NCI-H187 (cell line): ENCODE data around the gene JDP2.

Experiments used
- DNase-seq, 2 experiments: peaks; one replicate each; lab custom pipeline; 2025; lab: John Stamatoyannopoulos, UW

The JDP2 gene

DNA sequence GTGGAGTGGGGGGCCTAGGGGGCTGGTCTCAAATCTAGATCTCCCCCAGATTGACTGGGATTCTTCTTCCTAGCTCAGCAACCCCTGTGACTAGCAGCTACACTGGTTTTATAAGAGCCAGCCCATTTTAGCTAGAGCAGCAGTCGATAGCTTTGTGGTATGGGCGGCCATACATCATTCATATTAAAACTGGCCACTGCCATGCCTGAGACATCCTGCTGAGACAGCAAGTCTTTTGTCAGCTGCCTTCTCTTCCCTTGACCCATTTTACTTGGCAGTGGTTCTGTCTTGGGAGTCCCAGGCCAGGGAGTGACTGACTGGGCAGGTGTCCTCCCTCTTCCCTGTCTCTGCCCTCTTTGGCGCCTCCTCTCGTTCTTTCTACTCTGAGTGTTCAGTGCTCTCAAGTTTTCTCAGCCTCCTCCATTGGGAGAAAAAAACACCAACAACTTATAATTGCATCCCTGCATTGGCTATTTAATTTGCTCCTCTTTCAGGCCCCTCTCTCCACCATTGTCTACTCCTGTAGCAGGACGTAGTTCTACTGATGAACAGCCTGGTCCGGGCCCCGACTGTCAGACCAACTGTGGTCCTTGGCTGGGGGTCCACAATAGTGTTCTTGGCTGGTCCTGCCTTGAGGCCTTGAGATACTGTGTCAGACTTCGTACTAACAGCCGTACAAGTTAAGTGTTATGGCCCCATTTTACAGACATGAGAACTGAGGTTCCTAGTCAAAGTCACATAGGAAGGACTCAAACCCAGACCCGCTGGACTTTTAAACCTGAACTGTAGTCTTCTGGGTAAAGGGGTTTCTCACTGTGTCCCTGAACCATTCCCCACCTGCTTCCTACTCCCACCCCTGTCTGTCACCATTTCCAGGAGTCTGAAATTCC, 18.3 kb upstream of the JDP2 start:
- DNase-seq, result peak; percentile 42 to 60

DNA sequence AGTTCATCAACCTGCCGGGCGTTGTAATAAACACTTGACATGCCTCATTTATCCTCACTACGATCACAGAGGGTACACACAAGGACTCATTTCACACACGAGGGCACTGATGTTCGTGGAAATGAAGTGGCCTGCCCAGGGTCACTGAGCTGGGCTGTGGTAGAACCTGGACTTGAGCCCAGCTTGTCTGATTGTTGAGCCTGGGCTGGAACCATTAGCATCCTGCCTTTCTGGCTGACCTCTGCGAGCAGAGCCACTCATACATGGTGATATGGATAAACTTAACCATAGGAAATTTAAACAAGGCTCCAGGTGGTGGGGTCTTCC, 16.6 kb upstream of the JDP2 start:
- peak; percentile 84 to 96 for DNase-seq

DNA sequence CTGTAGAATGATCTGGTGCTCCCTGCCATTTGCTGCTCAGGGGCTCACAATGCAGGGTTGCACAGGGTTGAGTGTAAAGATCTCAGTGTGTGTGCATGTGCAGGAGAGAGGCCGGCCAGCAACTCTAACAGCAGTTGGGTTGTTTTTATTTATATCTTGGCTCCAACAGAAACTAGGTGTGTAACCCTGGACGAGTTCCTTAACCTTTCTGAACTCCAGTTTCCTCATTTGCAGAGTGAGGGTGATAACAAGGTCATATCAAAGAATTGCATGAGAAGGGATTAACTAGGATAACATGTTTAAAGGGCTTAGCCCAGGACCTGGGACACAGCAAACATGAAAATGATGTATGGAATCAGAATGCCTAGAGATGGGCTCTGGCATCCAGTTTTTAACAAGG, 14.8 kb upstream of the JDP2 start:
- DNase-seq, result no peak

GRCh38 chr14:75417674-75418073, 10.1 kb upstream of the JDP2 start:
- DNase-seq, result no peak

DNA sequence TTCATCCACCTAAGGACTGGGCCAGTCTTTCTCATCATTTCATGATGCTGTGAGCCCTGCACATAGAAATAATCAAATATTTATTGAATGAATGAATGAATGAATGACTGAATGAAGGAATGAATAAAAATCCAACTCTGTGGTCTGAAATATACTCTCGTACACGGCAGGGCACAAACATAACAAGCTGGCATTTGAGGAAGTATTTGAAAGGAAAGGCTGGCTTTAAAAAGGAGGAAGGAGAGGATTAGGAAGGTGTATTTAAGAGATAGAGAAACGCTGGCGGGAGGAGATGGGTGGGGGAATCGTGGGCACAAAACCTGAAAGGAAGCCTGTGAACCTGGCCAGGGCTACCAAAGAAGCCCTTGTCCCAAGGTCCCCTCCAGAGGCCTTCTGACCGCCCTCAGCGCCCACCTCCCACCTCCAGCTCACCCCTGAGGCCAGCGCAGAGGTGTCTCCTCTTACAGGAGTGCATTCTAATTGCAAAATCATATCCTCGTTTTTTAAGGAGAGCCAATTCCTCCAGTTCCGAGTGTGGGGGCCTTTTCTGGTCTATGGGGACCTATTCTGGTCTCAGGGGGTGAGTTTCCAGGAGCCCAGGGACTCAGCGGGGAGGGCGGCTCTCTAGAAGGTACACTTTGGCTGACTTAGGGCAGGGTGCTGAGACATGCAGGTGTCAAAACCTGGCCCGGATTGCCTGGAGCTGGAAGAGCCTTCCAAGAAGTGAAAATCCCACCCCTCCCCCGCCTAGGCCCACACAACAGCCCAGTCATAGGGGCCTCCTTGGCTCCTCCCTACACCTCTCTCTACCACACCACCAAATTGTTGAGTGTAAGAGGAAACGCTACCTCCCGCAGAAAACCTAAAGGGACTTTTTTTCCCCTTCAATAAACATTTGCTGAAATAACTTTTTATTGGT, 8.7 kb upstream of the JDP2 start:
- no peak for DNase-seq

DNA sequence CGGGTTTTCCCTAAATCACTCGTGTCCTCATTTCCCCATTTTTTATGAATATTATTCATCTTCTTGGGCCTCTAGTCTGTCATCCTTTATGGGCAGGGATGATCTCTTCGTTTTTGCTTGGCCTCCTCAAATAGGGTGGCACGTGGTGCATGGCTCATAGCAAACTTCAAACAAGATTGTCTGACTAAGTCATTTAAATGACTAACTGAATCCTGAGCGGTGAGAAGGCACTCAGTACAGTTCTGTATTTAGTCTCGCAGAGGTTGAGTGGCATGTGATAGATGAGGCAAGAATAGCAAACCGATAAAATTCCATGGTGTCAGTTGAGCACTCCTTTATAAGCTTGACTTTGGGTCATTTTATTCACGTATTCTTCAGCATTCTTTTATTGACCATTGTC, 5.7 kb upstream of the JDP2 start:
- DNase-seq, result no peak

DNA sequence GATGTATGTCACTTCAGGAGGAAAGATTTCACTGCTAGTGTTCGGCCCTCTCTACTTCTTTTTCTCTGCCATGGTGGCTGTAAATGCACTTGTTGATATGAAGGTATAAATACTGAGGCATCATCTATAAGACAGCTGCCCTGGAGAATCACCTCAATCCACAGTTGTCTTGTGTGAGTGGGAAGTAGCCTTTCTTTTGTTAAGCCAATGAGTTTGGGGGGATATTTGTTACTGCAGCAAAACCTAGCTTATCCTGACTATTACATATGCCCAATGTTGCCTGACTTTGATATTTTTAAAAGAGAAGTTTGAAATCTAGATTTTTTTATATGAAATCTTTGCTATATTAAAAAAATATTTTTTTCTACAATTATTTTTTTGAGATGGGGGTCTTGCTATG, 3.3 kb upstream of the JDP2 start:
- no peak for DNase-seq

- DNase-seq, result no peak
Observed at GRCh38 chr14:75425446-75425845, 2.4 kb upstream of the JDP2 start.

- DNase-seq, result no peak
Observed at GRCh38 chr14:75426332-75427125, 1.3 kb upstream of the JDP2 start.

GRCh38 chr14:75427126-75427481, 718 bp upstream of the JDP2 start:
- DNase-seq, result no peak

DNA sequence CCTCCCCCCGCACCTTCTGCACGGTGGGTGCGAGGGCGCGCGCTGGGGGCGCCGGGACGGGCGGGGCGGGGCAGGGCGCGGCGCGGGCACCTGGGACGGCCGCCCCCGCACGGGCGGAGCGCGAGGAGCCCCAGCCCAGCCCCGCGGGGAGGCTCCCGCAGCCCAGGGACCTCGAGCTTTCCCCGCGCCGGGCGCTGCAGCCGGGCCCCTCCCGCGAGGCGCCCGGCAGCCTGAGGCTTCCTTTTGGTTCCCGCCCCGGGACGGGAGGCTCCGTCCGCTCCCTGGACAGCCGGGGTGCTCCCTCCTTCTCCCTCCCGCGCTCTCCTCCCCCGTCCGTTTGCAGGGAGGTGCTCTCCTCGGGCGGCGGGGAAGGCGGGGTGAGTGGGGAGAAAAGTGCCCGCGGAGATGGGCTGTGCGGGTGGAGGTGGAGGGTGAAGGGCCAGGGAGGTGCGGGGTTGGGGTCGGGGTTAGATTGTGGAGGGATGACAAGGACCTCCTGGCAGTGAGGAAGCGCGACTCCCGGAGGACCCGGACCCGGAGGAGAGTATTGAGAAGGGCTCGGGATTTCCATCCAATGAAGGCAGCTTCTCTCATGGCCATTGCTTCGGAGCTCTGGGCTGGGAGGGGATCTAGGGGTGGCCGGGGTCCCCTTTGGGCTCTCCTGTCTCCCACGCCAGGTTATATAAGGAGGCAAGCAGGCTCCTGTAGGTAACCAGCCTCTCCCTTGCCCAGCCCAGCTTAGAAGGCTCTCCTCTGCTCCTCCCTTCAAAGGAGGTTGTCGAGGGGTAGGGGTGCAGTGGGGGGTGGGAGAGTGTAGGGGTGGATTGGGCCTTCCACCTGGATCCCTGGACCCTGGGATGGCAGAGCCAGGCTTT, 645 bp downstream of the JDP2 start:
- DNase-seq, result no peak

- no peak for DNase-seq
Observed at GRCh38 chr14:75429562-75429961, 1.7 kb downstream of the JDP2 start.

DNA sequence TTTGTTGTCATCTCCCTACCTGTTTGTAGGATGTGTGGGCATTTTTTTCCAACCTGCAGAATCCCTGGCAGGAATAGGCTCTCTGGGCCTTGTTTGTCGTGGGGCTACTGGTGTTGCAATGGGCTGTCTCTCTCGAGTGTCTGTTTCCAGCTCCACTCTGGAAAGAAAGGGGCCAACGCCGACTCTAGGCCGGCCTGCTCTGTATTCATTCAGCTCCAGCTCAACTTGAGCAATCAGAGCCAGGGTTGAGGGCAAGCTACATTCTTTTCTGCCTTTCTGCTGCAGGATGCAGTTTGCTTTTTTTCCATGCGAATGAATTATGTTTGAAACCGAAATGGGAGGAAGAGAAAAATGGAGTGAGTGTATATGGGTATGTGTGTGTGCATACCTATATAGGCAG, 2.3 kb downstream of the JDP2 start:
- DNase-seq, result no peak

DNA sequence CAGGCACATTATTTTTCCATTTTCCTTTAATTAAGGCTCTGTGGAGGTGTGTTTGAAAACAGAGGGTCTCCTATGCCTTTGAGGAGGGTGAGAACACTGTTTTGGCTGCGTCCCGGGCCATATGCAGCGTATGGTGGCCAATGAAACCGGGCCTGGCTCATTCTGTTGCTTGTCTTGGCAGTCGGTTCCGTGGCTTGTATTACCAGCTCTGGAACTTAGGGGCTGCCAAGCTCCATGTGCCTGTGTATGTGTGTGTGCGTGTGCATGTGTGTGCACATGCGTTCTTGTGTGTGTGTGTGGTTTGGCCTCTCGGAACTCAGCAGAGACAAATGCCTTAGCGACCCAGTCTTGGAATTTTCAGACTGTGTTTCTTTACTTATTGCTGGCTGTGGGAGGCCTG, 2.7 kb downstream of the JDP2 start:
- no peak for DNase-seq

- no peak for DNase-seq
Observed at GRCh38 chr14:75430976-75431375, 3.2 kb downstream of the JDP2 start.

DNA sequence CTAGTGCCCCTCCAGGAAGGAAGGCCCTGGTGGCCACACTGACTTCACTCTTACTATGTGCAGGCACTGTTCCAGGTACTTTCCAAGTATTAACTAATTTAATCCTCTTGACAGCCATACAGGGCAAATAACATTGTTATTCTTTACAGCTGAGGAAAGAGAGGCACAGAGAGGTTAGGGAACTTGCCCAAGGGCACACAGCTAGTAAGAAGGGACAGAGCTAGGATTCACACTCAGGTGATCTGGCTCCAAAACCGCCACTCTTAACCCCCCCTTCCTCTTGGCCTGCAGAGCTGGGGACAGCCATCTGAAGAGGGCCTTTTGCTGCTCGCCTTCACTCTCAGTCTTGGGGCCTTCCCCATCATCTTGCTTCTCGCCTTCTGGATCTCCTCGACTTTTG, 4.0 kb downstream of the JDP2 start:
- no peak for DNase-seq

- DNase-seq, result no peak
Observed at GRCh38 chr14:75432411-75432810, 4.6 kb downstream of the JDP2 start.

DNA sequence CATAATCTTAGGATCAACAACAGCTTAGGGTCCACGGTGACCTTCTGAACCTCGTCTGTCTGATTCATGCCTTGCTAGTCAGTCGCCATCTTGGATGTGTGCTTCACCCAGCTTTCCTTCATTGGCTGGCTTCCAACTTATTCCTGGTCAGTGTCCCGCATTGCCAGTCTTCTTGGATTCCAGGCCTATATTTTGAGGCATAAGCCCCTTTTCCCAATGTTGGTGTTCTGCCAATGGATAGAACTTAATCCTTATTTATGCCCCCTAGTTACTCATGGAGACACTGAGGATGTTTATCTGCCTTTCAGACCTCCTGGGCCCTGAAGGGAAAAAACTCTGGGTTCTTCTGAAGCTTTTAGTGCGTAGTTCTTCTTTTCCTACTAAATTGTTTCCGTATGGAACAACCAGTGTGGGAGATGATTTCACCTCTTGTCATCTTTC, 5.8 kb downstream of the JDP2 start:
- no peak for DNase-seq

DNA sequence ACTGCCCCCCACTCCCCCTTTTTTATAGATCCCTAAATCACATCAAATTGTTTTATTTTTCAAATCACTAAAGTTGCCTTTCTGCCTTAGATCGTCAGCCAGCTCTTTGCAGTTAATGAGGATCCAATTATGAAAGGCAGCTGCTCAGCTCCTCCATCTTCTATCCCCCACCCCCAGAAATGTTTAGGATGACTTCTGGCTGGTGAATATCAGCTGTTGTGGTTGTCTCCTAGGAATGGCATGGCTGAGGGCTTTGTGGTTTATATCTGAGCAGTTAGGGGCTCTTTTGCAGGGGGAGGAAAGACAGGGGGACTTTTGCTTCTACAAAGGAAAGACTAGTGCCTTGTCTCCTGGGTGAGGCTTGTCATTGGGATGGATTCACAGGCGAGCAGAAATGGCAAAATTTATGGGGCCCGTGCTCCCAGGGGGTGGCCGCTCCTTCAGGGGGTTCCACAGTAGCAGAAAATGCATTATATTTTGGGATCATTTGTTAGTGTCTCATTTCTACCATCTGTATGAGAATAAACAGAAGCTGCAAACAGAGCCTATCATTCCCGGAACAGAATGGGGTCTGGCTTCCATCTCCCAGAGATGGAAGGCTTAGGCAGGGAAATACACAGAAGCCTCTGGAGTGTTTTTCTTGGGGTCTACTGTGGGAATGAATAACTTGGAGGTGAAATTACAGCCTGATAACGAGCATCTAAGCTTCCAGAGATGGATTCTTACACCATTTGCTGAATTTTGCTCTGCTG, 6.5 kb downstream of the JDP2 start:
- no peak for DNase-seq

GRCh38 chr14:75434890-75435248, 7.0 kb downstream of the JDP2 start:
- no peak for DNase-seq

- no peak for DNase-seq
Observed at GRCh38 chr14:75435473-75435872, 7.7 kb downstream of the JDP2 start.
